ENCODE data around the gene CCDC18. TPM values are rescaled to one million over a fixed set of nuclear protein-coding genes. Genes with fewer than 3 reads are reported as not detected.

CCDC18 gene
- total and polyA plus RNA-seq, 8 donors: 0.95 to 1.7 (median 1.2) TPM

DNA sequence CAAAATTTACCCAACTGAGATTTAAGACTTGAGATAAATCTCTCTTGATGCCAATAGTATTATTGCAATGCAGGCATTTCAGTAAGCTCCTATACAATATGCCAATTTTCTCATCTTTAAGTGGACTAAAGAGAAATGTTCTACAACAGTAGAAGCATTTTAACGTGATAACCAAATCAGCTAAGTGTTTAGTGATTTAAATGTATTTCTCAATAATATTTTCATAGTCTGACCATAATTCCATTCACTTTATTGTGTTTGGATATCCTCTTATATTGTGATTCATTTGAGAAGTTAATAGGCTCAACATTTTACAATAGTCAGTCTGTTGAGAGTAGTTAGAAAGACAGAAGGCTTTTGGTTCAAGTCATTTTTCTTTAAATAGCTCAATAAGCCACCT is 120.6 kb downstream of the CCDC18 start:
- intact Hi-C loops (cut with DNase I): no loop called here
- FAIRE-seq: no peak
- WGBS, 2 donors: 65 to 77% methylated on average over 1 of the region's 1 CpG

DNA sequence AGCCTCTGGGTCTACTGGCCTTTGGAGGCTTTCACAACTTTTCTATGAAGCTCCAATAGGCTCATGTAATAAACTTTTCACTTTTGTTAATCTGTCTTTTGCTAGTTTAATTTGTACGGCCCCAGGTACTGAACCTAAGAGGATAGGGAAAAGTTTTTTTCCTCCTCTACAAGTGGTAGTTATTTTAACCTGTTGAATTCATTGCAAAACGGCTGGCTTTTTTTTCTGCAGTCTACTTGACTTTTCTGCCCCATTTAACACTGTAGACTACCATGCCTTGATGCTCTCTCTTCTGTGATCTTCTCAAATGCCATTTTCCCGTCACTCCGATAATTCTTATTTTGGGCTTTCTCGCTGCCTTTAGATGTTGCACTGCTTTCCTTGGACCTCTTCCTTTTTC is 121.6 kb downstream of the CCDC18 start:
- Histone ChIP-seq H3K4me3 (no peak overlapping the region), H3K27ac (no peak overlapping the region), H3K27me3 (no peaks in the 10 kb centered on the region), H3K36me3 (no peaks in the 10 kb centered on the region), H3K9me3 (no peaks in the 10 kb centered on the region), H3K4me1 (no peaks in the 10 kb centered on the region)
- no peak for ATAC-seq
- FAIRE-seq: no peak
- DNase-seq: no peak
- intact Hi-C loops (cut with DNase I): no loop called here
- TF ChIP-seq, protein P1, sequence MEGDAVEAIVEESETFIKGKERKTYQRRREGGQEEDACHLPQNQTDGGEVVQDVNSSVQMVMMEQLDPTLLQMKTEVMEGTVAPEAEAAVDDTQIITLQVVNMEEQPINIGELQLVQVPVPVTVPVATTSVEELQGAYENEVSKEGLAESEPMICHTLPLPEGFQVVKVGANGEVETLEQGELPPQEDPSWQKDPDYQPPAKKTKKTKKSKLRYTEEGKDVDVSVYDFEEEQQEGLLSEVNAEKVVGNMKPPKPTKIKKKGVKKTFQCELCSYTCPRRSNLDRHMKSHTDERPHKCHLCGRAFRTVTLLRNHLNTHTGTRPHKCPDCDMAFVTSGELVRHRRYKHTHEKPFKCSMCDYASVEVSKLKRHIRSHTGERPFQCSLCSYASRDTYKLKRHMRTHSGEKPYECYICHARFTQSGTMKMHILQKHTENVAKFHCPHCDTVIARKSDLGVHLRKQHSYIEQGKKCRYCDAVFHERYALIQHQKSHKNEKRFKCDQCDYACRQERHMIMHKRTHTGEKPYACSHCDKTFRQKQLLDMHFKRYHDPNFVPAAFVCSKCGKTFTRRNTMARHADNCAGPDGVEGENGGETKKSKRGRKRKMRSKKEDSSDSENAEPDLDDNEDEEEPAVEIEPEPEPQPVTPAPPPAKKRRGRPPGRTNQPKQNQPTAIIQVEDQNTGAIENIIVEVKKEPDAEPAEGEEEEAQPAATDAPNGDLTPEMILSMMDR (IDR thresholded peaks at IDR 0.05): no peak
- WGBS, 2 donors: 79 to 80% methylated on average over 5 of the region's 5 CpGs

More for the DNA sequence above, 120.6 kb downstream of the CCDC18 start:
- no peak overlapping the region for H3K4me3 ChIP-seq
- DNase-seq: no peak
- TF ChIP-seq, protein P1 (IDR thresholded peaks at IDR 0.05): no peak
- H3K4me1 ChIP-seq: no peaks in the 10 kb centered on the region
- H3K27me3 ChIP-seq: no peaks in the 10 kb centered on the region
- H3K9me3 ChIP-seq: no peaks in the 10 kb centered on the region
- H3K27ac ChIP-seq: no peak overlapping the region
- no peak for ATAC-seq
- H3K36me3 ChIP-seq: no peaks in the 10 kb centered on the region

GRCh38 chr1:93304716-93305138 is 124.2 kb downstream of the CCDC18 start:
- no peak overlapping the region for H3K4me3 ChIP-seq
- peak; percentile 94 for FAIRE-seq
- H3K27ac ChIP-seq: no peak overlapping the region
- H3K9me3 ChIP-seq: no peaks in the 10 kb centered on the region
- ATAC-seq: peak in 3 of 4 donors; percentile 80 to 88 (median 84)
- H3K4me1 ChIP-seq: no peaks in the 10 kb centered on the region
- TF ChIP-seq, protein P1 (IDR thresholded peaks at IDR 0.05): peak; percentile 65 to 87 (median 86)
- no peaks in the 10 kb centered on the region for H3K27me3 ChIP-seq
- intact Hi-C loops (cut with DNase I): no loop called here
- DNase-seq: peak in 2 of 6 donors; percentile 18 to 39
- WGBS, 2 donors: 26% methylated on average over 2 of the region's 2 CpGs
- H3K36me3 ChIP-seq: no peaks in the 10 kb centered on the region

- H3K4me3 ChIP-seq: no peak overlapping the region
- intact Hi-C loops (cut with DNase I): no loop called here
- TF ChIP-seq, protein P1 (IDR thresholded peaks at IDR 0.05): no peak
- no peaks in the 10 kb centered on the region for H3K9me3 ChIP-seq
- no peaks in the 10 kb centered on the region for H3K36me3 ChIP-seq
- no peak overlapping the region for H3K27ac ChIP-seq
- FAIRE-seq (no peak), DNase-seq (no peak), ATAC-seq (no peak)
- no peaks in the 10 kb centered on the region for H3K27me3 ChIP-seq
- H3K4me1 ChIP-seq: no peaks in the 10 kb centered on the region
Observed at GRCh38 chr1:93306920-93307319, 126.4 kb downstream of the CCDC18 start.

DNA sequence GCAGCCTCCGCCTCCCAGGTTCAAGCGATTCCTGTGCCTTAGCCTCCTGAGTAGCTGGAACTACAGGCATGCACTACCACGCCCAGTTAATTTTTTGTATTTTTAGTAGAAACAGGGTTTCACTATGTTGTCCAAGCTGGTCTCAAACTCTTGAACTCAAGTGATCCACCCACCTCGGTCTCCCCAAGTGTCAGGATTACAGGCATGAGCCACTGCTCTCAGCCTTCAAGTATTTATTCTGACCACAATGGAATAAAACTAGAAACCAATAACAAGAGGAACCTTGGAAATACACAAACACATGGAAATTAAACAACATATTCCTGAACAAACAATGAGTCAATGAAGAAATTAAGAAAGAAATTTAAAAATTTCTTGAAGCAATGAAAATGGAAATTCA is 132.5 kb downstream of the CCDC18 start:
- H3K4me3 ChIP-seq: no peak overlapping the region
- no peaks in the 10 kb centered on the region for H3K4me1 ChIP-seq
- H3K27ac ChIP-seq: no peak overlapping the region
- intact Hi-C loops (cut with DNase I): no loop called here
- TF ChIP-seq, protein P1 (IDR thresholded peaks at IDR 0.05): no peak
- no peak for FAIRE-seq
- no peaks in the 10 kb centered on the region for H3K9me3 ChIP-seq
- no peaks in the 10 kb centered on the region for H3K27me3 ChIP-seq
- DNase-seq: no peak
- no peak for ATAC-seq
- WGBS, 2 donors: 69 to 92% methylated on average over 4 of the region's 4 CpGs
- H3K36me3 ChIP-seq: no peaks in the 10 kb centered on the region
